ENCODE data around the gene TMEM169. TPM values are rescaled to one million over a fixed set of nuclear protein-coding genes. Genes with fewer than 3 reads are reported as not detected.

The TMEM169 gene
- total RNA-seq, 1 experiment from 2014 or later = 0.46 TPM

- BruUV-seq (replicated peaks) = no TSS peak
Observed at GRCh38 chr2:216043949-216044348, 37.8 kb upstream of the TMEM169 start.

GRCh38 chr2:216044883-216045486 is 36.7 kb upstream of the TMEM169 start:
- H3K36me3 ChIP-seq (ENCODE audit: low read depth) = no peaks in the 10 kb centered on the region
- H3K27ac ChIP-seq = no peak overlapping the region
- H2AFZ ChIP-seq = no peak overlapping the region
- TF ChIP-seq CTCF (conservative IDR thresholded peaks at IDR 0.05) (no peak), EZH2 (IDR thresholded peaks at IDR 0.05; ENCODE audit: low read depth) (no peak)
- H3K9me3 ChIP-seq (ENCODE audit: insufficient read depth, low read depth) = no peaks in the 10 kb centered on the region
- H3K27me3 ChIP-seq (ENCODE audit: insufficient read depth, low read depth) = no peaks in the 10 kb centered on the region
- intact Hi-C loops (cut with micrococcal nuclease; ENCODE audit: unreplicated experiment) = no loop called here
- no peaks in the 10 kb centered on the region for H3F3A ChIP-seq (ENCODE audit: insufficient read depth, low read depth)
- no peak for DNase-seq
- ChIA-PET CTCF (no interaction called here), POLR2A (ENCODE audit: unreplicated experiment) (no interaction called here)
- H3K4me2 ChIP-seq = no peak overlapping the region
- H3K4me1 ChIP-seq (replicated peaks; ENCODE audit: insufficient read depth) = no peaks in the 10 kb centered on the region
- H3K4me3 ChIP-seq = no peak overlapping the region
- no peaks in the 10 kb centered on the region for H3K9me2 ChIP-seq (ENCODE audit: insufficient read depth)
- H3K79me2 ChIP-seq (ENCODE audit: low read depth) = no peaks in the 10 kb centered on the region
- no TSS peak for BruUV-seq (replicated peaks)
- no peaks in the 10 kb centered on the region for H4K20me1 ChIP-seq (ENCODE audit: insufficient read depth)

More at GRCh38 chr2:216043949-216044348, 37.8 kb upstream of the TMEM169 start:
- ChIA-PET POLR2A (ENCODE audit: unreplicated experiment) (no interaction called here), CTCF (no interaction called here)
- H3K4me1 ChIP-seq (replicated peaks; ENCODE audit: insufficient read depth) = no peaks in the 10 kb centered on the region
- no peaks in the 10 kb centered on the region for H4K20me1 ChIP-seq (ENCODE audit: insufficient read depth)
- no peaks in the 10 kb centered on the region for H3F3A ChIP-seq (ENCODE audit: insufficient read depth, low read depth)
- no peak overlapping the region for H2AFZ ChIP-seq
- no peak overlapping the region for H3K27ac ChIP-seq
- H3K27me3 ChIP-seq (ENCODE audit: insufficient read depth, low read depth) = no peaks in the 10 kb centered on the region
- no peaks in the 10 kb centered on the region for H3K36me3 ChIP-seq (ENCODE audit: low read depth)
- intact Hi-C loops (cut with micrococcal nuclease; ENCODE audit: unreplicated experiment) = no loop called here
- TF ChIP-seq EZH2 (IDR thresholded peaks at IDR 0.05; ENCODE audit: low read depth) = no peak
- TF ChIP-seq CTCF (conservative IDR thresholded peaks at IDR 0.05) = no peak
- no peaks in the 10 kb centered on the region for H3K79me2 ChIP-seq (ENCODE audit: low read depth)
- no peak overlapping the region for H3K4me2 ChIP-seq
- DNase-seq = no peak
- no peak overlapping the region for H3K4me3 ChIP-seq
- no peaks in the 10 kb centered on the region for H3K9me2 ChIP-seq (ENCODE audit: insufficient read depth)
- no peaks in the 10 kb centered on the region for H3K9me3 ChIP-seq (ENCODE audit: insufficient read depth, low read depth)

GRCh38 chr2:216047397-216047796 is 34.3 kb upstream of the TMEM169 start:
- ChIA-PET POLR2A (ENCODE audit: unreplicated experiment) (no interaction called here), CTCF (interaction anchor here (0.6 to 0.7 kb wide), 3 partner anchors 54 to 646 kb away, joined by 3 read pairs; no protein-coding TSS in a partner anchor)

More at GRCh38 chr2:216047397-216047796, 34.3 kb upstream of the TMEM169 start:
- Histone ChIP-seq H3K36me3 (ENCODE audit: low read depth) (no peaks in the 10 kb centered on the region), H2AFZ (no peak overlapping the region), H3K9me3 (ENCODE audit: insufficient read depth, low read depth) (no peaks in the 10 kb centered on the region), H3K79me2 (ENCODE audit: low read depth) (no peaks in the 10 kb centered on the region), H3K4me2 (no peak overlapping the region), H3K4me3 (no peak overlapping the region), H3K4me1 (replicated peaks; ENCODE audit: insufficient read depth) (no peaks in the 10 kb centered on the region), H3F3A (ENCODE audit: insufficient read depth, low read depth) (no peaks in the 10 kb centered on the region), H3K27me3 (ENCODE audit: insufficient read depth, low read depth) (no peaks in the 10 kb centered on the region), H3K27ac (no peak overlapping the region), H4K20me1 (ENCODE audit: insufficient read depth) (no peaks in the 10 kb centered on the region), H3K9me2 (ENCODE audit: insufficient read depth) (no peaks in the 10 kb centered on the region)
- no TSS peak for BruUV-seq (replicated peaks)
- TF ChIP-seq CTCF (conservative IDR thresholded peaks at IDR 0.05) (no peak), EZH2 (IDR thresholded peaks at IDR 0.05; ENCODE audit: low read depth) (no peak)
- DNase-seq = no peak
- intact Hi-C loops (cut with micrococcal nuclease; ENCODE audit: unreplicated experiment) = no loop called here

All from PC-9 (cell line).